Uterus (tissue), 2 donors: ENCODE measurements around the gene RIMBP3C.

Experiments used
- CTCF ChIP-seq, 4 experiments: fragments of 200-600 bp in 2 of 4; fragments of 450-650 bp in 2 of 4; sonication (generic) in 2 of 4; IDR thresholded peaks; one replicate each; pipeline ENCODE4 v1.5.1; 2016 to 2019; ENCODE audit warnings: antibody characterized with exemption in 4 of 4, mild to moderate bottlenecking in 2 of 4, moderate library complexity in 1 of 4
- POLR2A ChIP-seq, 2 donors: fragments of 450-650 bp; IDR thresholded peaks; one replicate each; pipeline ENCODE4 v1.6.1; 2016; ENCODE audit warnings: antibody characterized with exemption in 2 of 2, mild to moderate bottlenecking in 1 of 2, moderate library complexity in 1 of 2

GRCh38 chr22:21571679-21572078 is 20.4 kb upstream of the RIMBP3C start:
- TF ChIP-seq POLR2A (IDR thresholded peaks at IDR 0.05) (no peak), CTCF (IDR thresholded peaks at IDR 0.05) (no peak)
